Activated naive CD4-positive, alpha-beta T cell treated with anti-CD3 and anti-CD28 coated beads, Interleukin-2, amount 10 ng/mL, durations not matched to agents 7 days and 5 days (primary cell): ENCODE data around the gene GGT5.
A peak's percentile ranks its signal among the peaks of the same experiment; 100 is the strongest.
"Not testable (repeated sequence)": the region's sequence is repeated elsewhere in the genome, so short reads cannot be mapped to it uniquely, and the experiment has no call there.

Experiments
- CTCF ChIA-PET: fragments of 350-600 bp; sonication (Branson Sonifier 250); formaldehyde crosslinking; loops from one replicate; lab custom pipeline; 2021; ENCODE audit warnings: antibody characterized with exemption; lab: Charles Lee
- DNase-seq: peaks from one replicate; pipeline ENCODE4 v3.0.0-alpha.2; 2020
- H3K27ac Mint-ChIP-seq: one replicate; pipeline ENCODE4 v1.8.0; 2021; ENCODE audit warnings: mild to moderate bottlenecking, moderate library complexity, mixed read lengths
- H3K27me3 Mint-ChIP-seq: one replicate; pipeline ENCODE4 v1.8.0; 2021; ENCODE audit warnings: mild to moderate bottlenecking, mixed read lengths
- H3K36me3 Mint-ChIP-seq: one replicate; pipeline ENCODE4 v1.8.0; 2021; ENCODE audit warnings: mixed read lengths
- H3K4me1 Mint-ChIP-seq: one replicate; pipeline ENCODE4 v1.8.0; 2021; ENCODE audit warnings: mixed read lengths
- H3K4me3 Mint-ChIP-seq: one replicate; pipeline ENCODE4 v1.8.0; 2021; ENCODE audit warnings: mild to moderate bottlenecking, moderate library complexity, mixed read lengths
- H3K9me3 Mint-ChIP-seq: one replicate; pipeline ENCODE4 v1.8.0; 2021; ENCODE audit warnings: mixed read lengths

GGT5 gene

DNA sequence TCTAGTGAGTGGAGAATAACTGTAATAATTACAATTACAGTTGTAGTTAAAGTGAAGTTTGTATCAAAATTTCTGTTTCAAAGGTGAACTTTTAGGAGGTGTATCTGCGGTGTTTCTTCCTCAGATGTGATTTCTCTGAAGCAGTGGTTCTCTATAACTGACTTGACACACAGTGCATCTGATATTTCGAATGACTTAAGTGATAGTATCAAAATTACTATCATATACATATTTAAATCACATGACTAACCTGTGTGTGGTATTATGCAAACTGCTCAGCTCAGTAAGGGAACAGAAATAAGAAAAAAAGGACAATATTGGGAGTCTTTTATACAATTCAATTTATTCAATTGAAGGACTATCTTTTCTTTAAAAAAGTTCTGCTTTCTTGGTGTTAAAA is 28.1 kb upstream of the GGT5 start:
- H3K9me3 Mint-ChIP-seq, H3K27me3 Mint-ChIP-seq: not testable (repeated sequence)
- peaks cover 39% of the 10 kb centered on the region for H3K4me1 Mint-ChIP-seq

DNA sequence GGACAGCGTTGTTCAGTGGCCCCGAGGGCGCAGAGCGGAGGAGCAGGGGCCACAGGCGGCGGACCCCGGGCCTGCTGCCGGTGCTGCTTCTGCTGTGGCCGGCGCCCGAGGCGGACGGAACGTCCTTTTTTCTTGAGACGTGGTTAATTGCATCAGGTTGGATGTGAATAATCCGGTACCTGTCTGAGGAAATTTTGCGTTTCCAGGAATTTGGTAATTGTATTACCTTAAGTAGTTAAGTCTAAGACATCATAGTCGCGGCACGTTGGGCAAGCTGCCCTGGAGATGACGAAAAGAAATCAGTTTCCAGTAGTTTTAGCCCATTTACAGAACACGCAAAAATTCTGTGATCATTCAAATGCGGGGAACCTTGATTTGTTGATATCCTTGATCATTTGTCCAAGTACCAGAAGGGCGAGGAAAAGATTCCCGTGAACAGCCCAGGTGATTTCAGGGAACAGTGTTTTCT is 26.5 kb upstream of the GGT5 start:
- peaks cover 4% of the 10 kb centered on the region for H3K27me3 Mint-ChIP-seq
- no peaks in the 10 kb centered on the region for H3K9me3 Mint-ChIP-seq
- peak overlapping the region; percentile 83 for H3K27ac Mint-ChIP-seq
- CTCF ChIA-PET, result interaction anchor here (1.0 to 2.0 kb wide), 3 partner anchors 28 to 82 kb away, joined by 3 to 4 read pairs (median 3); no protein-coding TSS in a partner anchor
- H3K36me3 Mint-ChIP-seq, result peaks cover 8% of the 10 kb centered on the region
- no peak for DNase-seq
- peaks cover 39% of the 10 kb centered on the region for H3K4me1 Mint-ChIP-seq
- H3K4me3 Mint-ChIP-seq, result peak overlapping the region; percentile 79

More for the DNA sequence above, 28.1 kb upstream of the GGT5 start:
- CTCF ChIA-PET, result interaction anchor here (1.6 kb wide), 1 partner anchor 50 kb away, joined by 3 read pairs; no protein-coding TSS in a partner anchor
- Mint-ChIP-seq H3K36me3 (peaks cover 17% of the 10 kb centered on the region), H3K4me3 (peak overlapping the region; percentile 31)
- DNase-seq, H3K27ac Mint-ChIP-seq: not testable (repeated sequence)

DNA sequence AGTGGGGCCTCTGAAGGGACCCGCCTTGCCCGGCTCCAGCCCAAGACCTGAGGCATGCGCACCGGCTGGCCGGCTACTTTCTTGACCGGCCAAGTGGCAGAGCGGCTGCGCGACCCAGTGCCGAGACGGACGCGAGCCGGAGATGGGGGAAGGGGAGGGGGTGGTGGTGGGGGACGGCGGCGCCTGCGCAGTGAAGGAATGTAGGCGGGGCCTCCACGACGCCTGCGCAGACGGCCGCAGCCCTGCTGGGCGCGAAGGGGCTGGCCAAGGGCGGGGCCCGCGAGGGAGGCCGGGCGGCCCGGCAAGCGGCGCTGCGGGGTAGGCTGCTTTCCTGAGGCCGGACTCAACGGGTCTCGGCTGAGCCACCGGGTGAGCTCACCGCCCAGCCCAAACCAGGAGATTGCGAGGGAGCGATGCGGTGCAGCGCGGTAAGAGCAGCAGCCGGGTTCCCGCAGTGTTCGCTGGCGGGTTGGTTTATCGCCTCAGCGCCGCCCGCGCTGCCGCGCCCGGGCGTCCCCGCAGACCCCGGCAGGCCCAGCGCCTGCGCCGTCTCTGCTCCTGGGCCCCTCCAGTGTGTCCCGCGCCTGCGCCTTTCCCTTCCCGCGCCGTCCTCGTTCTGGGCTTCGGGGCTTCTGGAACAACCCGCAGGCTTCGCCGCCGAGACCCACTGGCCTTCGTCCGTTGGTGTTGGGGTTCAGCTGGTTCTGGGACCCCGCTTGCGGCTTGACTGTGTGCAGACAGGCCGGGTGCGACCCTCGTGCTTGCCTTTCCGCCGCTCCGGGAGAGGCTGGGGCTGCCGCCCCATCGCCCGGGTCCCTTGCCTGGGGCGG is 25.9 kb upstream of the GGT5 start, which contains the start of gene SPECC1L:
Gene SPECC1L, plus strand, starts transcription at position 276 of the 830 bp plus-strand sequence. CDS start 31,401 bp downstream, outside the sequence.
- Mint-ChIP-seq H3K9me3 (no peaks in the 10 kb centered on the region), H3K4me1 (peaks cover 39% of the 10 kb centered on the region), H3K27ac (peak within 1 kb of the TSS; percentile 88), H3K27me3 (peaks cover 4% of the 10 kb centered on the region), H3K4me3 (peak within 1 kb of the TSS; percentile 79), H3K36me3 (peaks cover 7% of the 10 kb centered on the region)
- DNase-seq, result peak; percentile 92
- CTCF ChIA-PET, result interaction anchor here (2.0 kb wide), 1 partner anchor 81 kb away, joined by 4 read pairs; no protein-coding TSS in a partner anchor

DNA sequence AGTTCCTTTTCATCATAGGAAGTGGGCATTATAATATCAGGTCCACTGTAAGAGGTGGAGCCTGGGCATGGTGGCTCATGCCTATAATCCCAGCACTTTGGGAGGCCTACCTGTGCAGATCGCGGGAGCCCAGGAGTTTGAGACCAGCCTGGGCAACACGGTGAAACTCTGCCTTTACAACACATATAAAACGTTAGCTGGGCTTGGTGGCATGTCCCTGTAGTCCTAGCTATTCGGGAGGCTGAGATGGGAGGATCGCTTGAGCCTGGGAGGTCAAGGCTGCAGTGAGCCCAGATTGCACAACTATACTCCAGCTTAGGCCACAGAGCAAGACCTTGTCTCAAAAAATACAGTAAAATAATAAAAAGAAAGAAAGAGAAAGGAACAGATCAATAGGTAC is 21.6 kb upstream of the GGT5 start:
- H3K4me3 Mint-ChIP-seq, DNase-seq, H3K27me3 Mint-ChIP-seq, H3K36me3 Mint-ChIP-seq, H3K4me1 Mint-ChIP-seq, H3K9me3 Mint-ChIP-seq, H3K27ac Mint-ChIP-seq, CTCF ChIA-PET: not testable (repeated sequence)

DNA sequence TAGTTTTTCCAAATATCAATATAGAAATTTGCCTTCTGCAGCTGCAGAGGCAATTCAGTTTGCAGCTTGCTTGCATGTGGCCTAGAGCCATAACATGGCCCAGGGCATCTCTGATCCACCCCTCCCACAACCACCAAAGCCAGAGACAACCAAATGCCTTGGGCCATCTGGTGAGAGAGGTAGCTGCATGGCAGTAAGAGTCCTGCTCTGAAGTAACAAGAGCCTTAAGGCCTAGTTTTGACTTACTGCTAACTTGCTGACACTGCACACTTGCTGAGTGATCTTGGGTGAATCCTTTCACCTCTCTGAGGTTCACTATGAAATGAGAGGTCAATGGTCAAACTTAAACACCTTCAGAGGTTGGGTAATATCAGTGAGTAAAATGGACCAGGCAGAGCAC is 20.9 kb upstream of the GGT5 start:
- Mint-ChIP-seq H3K36me3 (no peaks in the 10 kb centered on the region), H3K27ac (no peak overlapping the region), H3K9me3 (no peaks in the 10 kb centered on the region), H3K4me3 (no peak overlapping the region), H3K4me1 (peaks cover 7% of the 10 kb centered on the region), H3K27me3 (peaks cover 4% of the 10 kb centered on the region)
- CTCF ChIA-PET, result interaction anchor here (1.2 kb wide), 1 partner anchor 23 kb away, joined by 3 read pairs; no protein-coding TSS in a partner anchor
- DNase-seq, result no peak

DNA sequence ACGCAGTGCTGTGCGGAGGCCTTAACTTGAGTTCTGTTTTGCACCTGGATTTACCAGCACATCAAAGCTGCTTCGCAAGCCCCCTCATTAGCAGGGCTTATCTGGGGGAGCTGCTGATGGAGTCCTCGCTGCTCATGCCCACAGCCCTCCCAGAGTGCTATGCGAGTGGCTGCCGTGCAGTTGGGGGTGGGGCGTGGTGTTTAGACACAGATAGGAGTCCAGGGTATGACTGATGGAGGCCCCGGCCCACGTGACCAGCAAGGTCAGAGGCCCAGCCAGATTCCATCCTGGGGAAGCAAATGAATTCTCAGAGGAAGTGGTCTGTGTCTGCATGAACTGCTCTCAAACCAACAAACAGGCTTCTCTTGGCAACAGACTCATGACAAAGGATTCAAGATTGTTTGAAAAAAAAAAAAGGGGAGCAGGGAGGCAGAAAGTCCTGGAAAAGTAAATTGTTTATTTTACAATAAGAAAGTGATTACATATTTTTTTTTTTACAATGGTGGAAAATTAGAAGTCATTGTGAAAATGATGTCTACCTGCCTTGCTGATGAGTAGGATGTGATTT is 19.5 kb upstream of the GGT5 start:
- CTCF ChIA-PET, DNase-seq, H3K27me3 Mint-ChIP-seq, H3K36me3 Mint-ChIP-seq, H3K27ac Mint-ChIP-seq, H3K4me3 Mint-ChIP-seq, H3K9me3 Mint-ChIP-seq, H3K4me1 Mint-ChIP-seq: not testable (repeated sequence)

DNA sequence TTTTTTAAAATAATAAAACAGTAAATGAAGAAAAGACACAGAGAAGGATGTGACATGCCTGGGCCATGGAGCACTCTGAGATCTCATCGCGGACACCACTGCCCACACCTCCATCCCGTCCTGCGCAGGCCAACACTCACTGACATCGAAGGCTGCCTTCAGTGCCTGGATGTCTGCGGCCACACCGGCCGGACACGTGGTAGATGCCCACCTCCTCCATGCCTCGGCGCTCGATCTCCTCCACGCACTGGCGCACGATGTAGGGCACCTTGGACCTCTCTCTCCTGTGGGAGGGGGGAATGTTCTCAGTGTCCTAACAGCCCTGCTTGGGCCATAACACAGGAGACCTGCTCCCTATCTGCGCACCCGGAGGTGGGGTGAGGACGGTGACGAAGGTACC is 18.6 kb upstream of the GGT5 start:
- H3K4me3 Mint-ChIP-seq, CTCF ChIA-PET, DNase-seq, H3K9me3 Mint-ChIP-seq, H3K27me3 Mint-ChIP-seq, H3K27ac Mint-ChIP-seq, H3K36me3 Mint-ChIP-seq, H3K4me1 Mint-ChIP-seq: not testable (repeated sequence)

DNA sequence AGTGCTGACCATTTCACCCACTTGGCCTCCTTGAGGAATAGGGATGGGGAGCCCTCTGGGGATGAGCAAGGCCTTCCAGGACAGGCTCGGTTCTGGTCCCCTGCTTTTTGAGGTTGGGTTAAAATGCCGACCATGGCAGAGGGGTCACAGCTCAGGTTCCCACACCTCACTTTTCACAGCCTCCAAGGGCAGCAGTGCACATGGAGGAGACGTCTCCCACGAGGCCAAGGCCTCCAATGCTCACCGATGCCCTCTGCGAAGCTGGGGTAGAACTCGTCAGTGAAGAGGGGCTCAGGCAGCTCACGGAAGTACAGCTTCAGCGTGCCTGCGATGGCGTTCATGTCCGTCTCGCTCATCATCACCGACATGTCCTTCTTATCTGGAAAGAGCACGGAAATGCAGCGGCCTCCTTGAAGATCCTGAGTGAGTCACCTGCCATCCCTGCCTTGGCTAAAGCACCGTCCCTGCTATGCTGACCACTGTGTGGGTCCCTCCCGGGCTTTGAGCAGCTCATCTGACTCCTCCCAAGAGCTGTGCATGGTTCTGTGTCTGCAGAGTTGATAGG is 17.4 kb upstream of the GGT5 start:
- not testable (repeated sequence) for H3K27ac Mint-ChIP-seq

DNA sequence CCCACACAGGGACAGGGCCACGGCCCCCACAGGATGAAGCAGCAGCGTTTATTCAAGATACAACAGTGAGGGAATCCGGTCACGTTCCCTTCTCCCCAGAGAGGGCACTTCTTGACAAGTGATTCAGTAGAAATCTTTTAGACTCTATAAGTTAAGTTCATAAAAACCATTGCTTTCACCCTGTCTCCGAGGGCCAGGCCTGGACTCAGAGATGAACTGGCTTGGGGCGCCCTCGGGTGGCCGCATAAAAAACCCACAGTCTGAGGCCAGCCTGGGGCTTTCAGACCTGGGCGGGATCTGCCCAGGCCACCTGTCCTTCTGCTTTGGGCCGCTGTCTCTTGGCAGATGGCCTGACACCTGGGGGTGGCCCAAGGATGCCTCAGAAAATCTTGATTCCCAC is 14.6 kb upstream of the GGT5 start:
- peak; percentile 79 for DNase-seq
- H3K4me1 Mint-ChIP-seq, H3K27ac Mint-ChIP-seq, H3K4me3 Mint-ChIP-seq, CTCF ChIA-PET, H3K27me3 Mint-ChIP-seq, H3K36me3 Mint-ChIP-seq, H3K9me3 Mint-ChIP-seq: not testable (repeated sequence)

More for the DNA sequence above, 17.4 kb upstream of the GGT5 start:
- not testable (repeated sequence) for H3K4me3 Mint-ChIP-seq, DNase-seq, H3K4me1 Mint-ChIP-seq, H3K27me3 Mint-ChIP-seq, H3K36me3 Mint-ChIP-seq, H3K9me3 Mint-ChIP-seq
- CTCF ChIA-PET, result interaction anchor here (1.4 kb wide), 1 partner anchor 72 kb away, joined by 4 read pairs; no protein-coding TSS in a partner anchor

DNA sequence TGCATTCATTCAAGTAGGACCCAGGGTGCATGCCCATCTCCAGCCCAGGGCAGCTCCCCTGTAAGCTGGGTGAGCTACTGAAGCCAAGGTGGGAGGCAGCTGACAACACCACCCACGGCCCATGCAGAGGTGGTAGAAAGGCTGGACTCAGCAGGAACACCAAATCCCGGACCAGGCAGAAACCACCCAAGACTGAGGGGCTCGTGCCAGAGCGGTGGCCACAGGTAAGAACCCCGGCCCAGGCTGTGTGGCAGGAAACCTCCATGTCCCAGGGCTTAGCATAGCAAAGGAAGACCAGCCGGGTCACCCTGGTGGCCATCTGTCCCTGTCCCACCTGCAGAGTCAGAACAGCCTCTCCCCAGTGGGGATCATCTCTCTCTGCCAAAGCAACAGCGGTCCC is 11.9 kb upstream of the GGT5 start:
- H3K27me3 Mint-ChIP-seq, H3K27ac Mint-ChIP-seq, H3K4me3 Mint-ChIP-seq, H3K4me1 Mint-ChIP-seq, CTCF ChIA-PET, H3K9me3 Mint-ChIP-seq, DNase-seq, H3K36me3 Mint-ChIP-seq: not testable (repeated sequence)

DNA sequence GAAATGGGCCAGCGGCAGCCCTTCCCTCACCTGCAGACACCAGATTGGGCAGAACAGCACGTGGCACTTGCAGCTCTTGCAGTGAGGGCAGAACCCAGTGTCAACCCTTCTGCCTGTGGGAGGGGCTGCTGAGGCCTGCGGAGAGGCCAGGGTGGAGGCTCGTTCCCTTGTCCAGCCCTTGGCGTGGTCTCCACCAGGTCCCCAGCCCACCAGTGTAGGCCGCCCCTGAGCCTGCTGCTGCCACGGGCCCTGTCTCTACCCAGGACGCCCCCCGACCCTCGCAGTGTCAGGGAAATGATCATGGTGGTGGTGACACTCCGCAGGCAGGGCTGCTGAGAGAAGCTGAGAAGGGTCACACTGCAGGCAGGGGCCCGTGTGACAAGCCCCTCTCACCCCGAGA is 11.3 kb upstream of the GGT5 start:
- CTCF ChIA-PET, H3K4me1 Mint-ChIP-seq, H3K36me3 Mint-ChIP-seq, H3K27me3 Mint-ChIP-seq, H3K4me3 Mint-ChIP-seq, DNase-seq, H3K27ac Mint-ChIP-seq, H3K9me3 Mint-ChIP-seq: not testable (repeated sequence)

DNA sequence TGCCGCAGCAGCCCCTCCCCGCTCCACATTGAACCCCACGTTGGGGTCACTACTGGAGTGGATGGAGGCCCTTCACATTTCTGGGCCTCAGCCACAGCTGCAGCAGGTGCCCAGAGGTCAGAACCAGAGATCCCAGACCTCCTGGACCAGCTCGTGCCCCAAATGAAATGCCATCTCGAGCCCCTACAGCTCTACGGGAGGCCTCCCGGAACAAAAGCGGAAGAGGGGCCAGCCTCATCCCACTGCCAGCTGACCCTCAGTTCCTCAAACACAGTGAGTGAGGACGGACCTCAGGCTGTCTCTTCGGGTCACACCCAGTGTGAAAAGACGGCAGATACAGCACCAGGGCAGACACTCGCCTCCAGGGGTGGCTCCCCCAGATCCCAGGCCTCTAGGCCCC is 8.2 kb upstream of the GGT5 start:
- CTCF ChIA-PET, H3K36me3 Mint-ChIP-seq, DNase-seq, H3K4me1 Mint-ChIP-seq, H3K27ac Mint-ChIP-seq, H3K27me3 Mint-ChIP-seq, H3K9me3 Mint-ChIP-seq, H3K4me3 Mint-ChIP-seq: not testable (repeated sequence)

DNA sequence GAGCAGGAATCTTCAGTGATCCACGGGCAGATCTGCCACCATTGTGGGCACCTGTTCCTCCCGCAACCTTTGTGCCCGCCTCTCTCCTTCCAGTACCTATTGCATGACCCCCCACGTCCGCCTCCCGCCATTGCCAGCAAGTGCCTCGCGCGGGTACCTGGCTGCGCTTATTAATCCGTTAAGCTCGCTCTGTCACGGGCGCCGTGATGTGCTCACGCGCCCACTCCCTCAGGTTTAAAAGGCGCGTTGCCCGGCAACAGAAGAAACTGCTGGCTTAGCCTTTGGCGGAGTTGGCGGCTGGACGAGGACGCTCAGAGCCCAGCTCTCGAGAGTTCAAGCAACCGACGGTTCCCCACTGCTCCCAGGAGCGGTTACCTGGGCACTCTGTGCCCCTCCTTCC is 6.4 kb upstream of the GGT5 start:
- DNase-seq, H3K4me3 Mint-ChIP-seq, CTCF ChIA-PET, H3K27me3 Mint-ChIP-seq, H3K4me1 Mint-ChIP-seq, H3K36me3 Mint-ChIP-seq, H3K27ac Mint-ChIP-seq, H3K9me3 Mint-ChIP-seq: not testable (repeated sequence)

DNA sequence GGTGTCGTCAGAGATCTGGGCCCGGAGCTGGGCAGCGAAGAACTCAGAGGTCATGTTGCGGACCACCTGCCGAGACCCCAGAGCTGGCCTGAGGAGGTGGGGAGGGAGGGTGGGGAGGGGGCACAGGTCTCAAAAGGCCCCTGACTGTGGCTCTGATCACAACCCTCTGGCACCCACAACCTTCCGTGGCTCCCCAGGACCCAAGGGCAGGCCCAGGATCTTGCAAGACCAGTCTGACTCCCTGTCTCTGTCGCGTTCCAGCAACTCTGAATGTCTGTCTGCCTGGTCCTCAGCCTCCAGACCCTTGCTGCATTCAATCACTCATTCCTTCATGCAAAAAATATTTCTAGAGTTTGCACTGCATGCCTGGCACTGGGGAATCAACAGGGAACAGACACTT is 4.5 kb upstream of the GGT5 start:
- H3K4me1 Mint-ChIP-seq, CTCF ChIA-PET, H3K9me3 Mint-ChIP-seq, H3K36me3 Mint-ChIP-seq, H3K27me3 Mint-ChIP-seq, H3K4me3 Mint-ChIP-seq, H3K27ac Mint-ChIP-seq, DNase-seq: not testable (repeated sequence)
